Karpas-422 (cell line): ENCODE measurements around the gene GSTM1. TPM values are rescaled to one million over a fixed set of nuclear protein-coding genes. Genes with fewer than 3 reads are reported as not detected.

ENCODE experiments used
- DNase-seq: peaks from one replicate; pipeline ENCODE4 v3.0.0-alpha.2; 2015
- H2AFZ ChIP-seq: fragments of 200-600 bp; sonication (generic); 2 replicates; pipeline ENCODE4 v1.6.1; 2014; ENCODE audit warnings: antibody characterized with exemption, low read length, mixed read lengths
- H3K27ac ChIP-seq: fragments of 200-600 bp; sonication (generic); 2 replicates; pipeline ENCODE4 v1.5.1; 2014; ENCODE audit warnings: mild to moderate bottlenecking, low read length, moderate library complexity
- H3K27me3 ChIP-seq: fragments of 200-600 bp; sonication (generic); 2 replicates; pipeline ENCODE4 v1.6.1; 2014; ENCODE audit warnings: low read length, mixed read lengths
- H3K36me3 ChIP-seq: fragments of 200-600 bp; sonication (generic); 2 replicates; pipeline ENCODE4 v1.6.1; 2014; ENCODE audit warnings: low read length, mixed read lengths; ENCODE audit not compliant: insufficient read depth
- H3K4me1 ChIP-seq: fragments of 200-600 bp; sonication (generic); 2 replicates; pipeline ENCODE4 v1.6.1; 2014; ENCODE audit warnings: mild to moderate bottlenecking, low read length, mixed read lengths
- H3K4me2 ChIP-seq: fragments of 200-600 bp; sonication (generic); 2 replicates; pipeline ENCODE4 v1.6.1; 2014; ENCODE audit warnings: low read length, low read depth, mild to moderate bottlenecking; ENCODE audit not compliant: poor library complexity, severe bottlenecking
- H3K4me3 ChIP-seq: fragments of 200-600 bp; sonication (generic); 2 replicates; pipeline ENCODE4 v1.5.1; 2014; ENCODE audit warnings: mild to moderate bottlenecking, antibody characterized with exemption, low read length, mixed read lengths
- H3K79me2 ChIP-seq: fragments of 200-600 bp; sonication (generic); 2 replicates; pipeline ENCODE4 v1.6.1; 2014; ENCODE audit warnings: mild to moderate bottlenecking, low read length, mixed read lengths
- H3K9ac ChIP-seq: fragments of 200-600 bp; sonication (generic); 2 replicates; pipeline ENCODE4 v1.6.0; 2014; ENCODE audit warnings: low read length
- H3K9me2 ChIP-seq: fragments of 200-600 bp; sonication (generic), shearing (Covaris generic); replicated peaks from 2 replicates; pipeline ENCODE4 v1.6.0; 2014; ENCODE audit warnings: mild to moderate bottlenecking, low read length, moderate library complexity; ENCODE audit not compliant: insufficient read depth
- H3K9me3 ChIP-seq: fragments of 300-700, 200-600 bp; sonication (generic); 2 replicates; pipeline ENCODE4 v1.6.1; 2014; ENCODE audit warnings: low read length, mixed read lengths
- H4K20me1 ChIP-seq: fragments of 200-600 bp; sonication (generic); 2 replicates; pipeline ENCODE4 v1.6.1; 2014; ENCODE audit warnings: mild to moderate bottlenecking, antibody characterized with exemption, low read length, low read depth; ENCODE audit not compliant: insufficient read depth
- total RNA-seq: library from RNA; depleted of rRNA; stranded (reverse); fragments of >200 nt; shearing (Covaris generic); gene quantifications from 2 replicates; pipeline ENCODE4 v1.2.3, GENCODE V29; 2014; ENCODE audit warnings: low replicate concordance

The GSTM1 gene
- total RNA-seq, 1 experiment from 2014 or later = 14.4 TPM

DNA sequence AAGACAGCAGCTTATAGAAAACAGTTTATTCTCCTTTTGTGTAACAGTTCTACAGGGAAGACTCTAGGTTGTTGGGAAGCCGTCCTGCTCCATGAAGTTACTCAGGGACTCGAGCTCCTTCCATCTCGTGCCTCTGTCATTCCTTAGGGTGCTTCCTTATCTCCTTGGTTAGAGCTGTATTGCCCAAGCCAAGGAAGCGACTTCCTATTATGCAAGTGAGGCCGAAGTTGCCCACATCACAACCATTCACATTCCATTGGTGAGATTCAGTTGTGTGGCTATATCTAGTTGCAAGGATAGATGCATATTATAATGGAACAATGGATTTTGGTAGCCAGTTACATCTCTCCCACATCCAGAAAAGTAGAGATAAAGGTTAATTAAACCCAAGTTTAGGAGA is 33.4 kb downstream of the GSTM1 start:
- H2AFZ ChIP-seq = no peak overlapping the region
- no peaks in the 10 kb centered on the region for H3K9me2 ChIP-seq
- H3K4me3 ChIP-seq = no peak overlapping the region
- no peaks in the 10 kb centered on the region for H3K79me2 ChIP-seq
- H3K4me2 ChIP-seq = no peak overlapping the region
- no peaks in the 10 kb centered on the region for H3K27me3 ChIP-seq
- H3K4me1 ChIP-seq = peaks cover 18% of the 10 kb centered on the region
- no peaks in the 10 kb centered on the region for H3K9me3 ChIP-seq
- H4K20me1 ChIP-seq = no peaks in the 10 kb centered on the region
- no peaks in the 10 kb centered on the region for H3K36me3 ChIP-seq
- no peak overlapping the region for H3K9ac ChIP-seq
- no peak for DNase-seq
- H3K27ac ChIP-seq = no peak overlapping the region

DNA sequence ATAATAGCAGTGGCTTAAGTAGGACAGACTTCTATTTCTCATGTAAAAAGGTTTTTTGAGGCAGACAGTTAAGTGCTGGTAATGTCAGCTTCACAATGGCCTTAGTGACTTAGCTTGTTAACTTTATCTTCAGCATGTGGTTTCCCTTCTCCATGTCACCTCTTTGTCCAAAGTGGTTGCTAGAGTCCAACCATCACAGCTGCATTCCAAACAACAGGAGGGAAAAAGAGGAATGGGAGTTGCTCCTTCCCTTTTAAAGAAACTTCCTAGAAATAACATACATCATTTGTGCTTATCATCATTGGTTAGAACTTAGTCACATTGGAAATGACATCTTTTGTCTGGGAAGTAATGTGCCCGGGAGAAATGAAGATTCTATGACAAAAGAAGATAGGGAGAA is 34.4 kb downstream of the GSTM1 start:
- Histone ChIP-seq H3K4me2 (no peak overlapping the region), H3K79me2 (no peaks in the 10 kb centered on the region), H3K9me3 (no peaks in the 10 kb centered on the region), H3K4me1 (peaks cover 18% of the 10 kb centered on the region), H3K27ac (no peak overlapping the region), H4K20me1 (no peaks in the 10 kb centered on the region), H3K36me3 (no peaks in the 10 kb centered on the region), H2AFZ (no peak overlapping the region), H3K4me3 (no peak overlapping the region), H3K9me2 (no peaks in the 10 kb centered on the region), H3K9ac (no peak overlapping the region), H3K27me3 (no peaks in the 10 kb centered on the region)
- no peak for DNase-seq

DNA sequence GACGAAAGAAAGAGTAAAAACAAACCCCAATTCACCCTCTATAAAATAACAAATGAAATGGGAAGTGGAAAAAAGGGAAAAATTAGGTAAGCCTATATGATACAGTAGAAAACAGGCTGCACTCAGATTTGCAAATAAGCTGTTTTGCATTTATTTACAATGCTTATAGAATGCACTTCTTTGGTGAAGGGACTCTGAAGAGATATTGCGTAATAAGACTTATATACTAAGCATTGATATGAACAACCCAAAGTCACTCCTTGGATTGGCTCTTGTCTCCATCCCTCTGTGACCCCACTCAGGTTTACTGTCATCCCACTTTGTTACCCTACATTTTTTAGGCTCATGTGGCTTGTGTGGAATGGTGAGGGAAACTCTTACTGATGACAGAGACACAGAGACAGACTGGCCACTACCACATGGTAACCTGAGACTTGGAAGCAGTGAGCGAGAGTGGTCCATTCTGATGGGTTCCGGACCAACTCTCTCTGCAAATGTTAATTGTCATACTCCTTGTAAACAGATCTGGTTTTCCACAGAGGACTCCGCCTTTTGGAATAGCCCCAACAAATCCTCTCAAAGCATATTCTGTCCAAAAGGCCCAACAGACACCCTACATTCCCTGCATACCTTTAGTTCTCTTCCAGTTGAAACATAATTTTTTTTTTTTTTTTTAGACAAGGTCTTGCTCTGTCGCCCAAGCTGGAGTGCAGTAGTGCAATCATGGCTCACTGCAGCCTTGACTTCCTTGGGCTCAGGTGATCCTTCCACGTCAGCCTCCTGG is 35.5 kb downstream of the GSTM1 start:
- H2AFZ ChIP-seq = no peak overlapping the region
- no peak overlapping the region for H3K9ac ChIP-seq
- H3K4me2 ChIP-seq = no peak overlapping the region
- H3K27ac ChIP-seq = no peak overlapping the region
- H3K9me2 ChIP-seq = no peaks in the 10 kb centered on the region
- no peak overlapping the region for H3K4me3 ChIP-seq
- no peak for DNase-seq
- no peaks in the 10 kb centered on the region for H3K27me3 ChIP-seq
- no peaks in the 10 kb centered on the region for H4K20me1 ChIP-seq
- no peaks in the 10 kb centered on the region for H3K79me2 ChIP-seq
- H3K9me3 ChIP-seq = no peaks in the 10 kb centered on the region
- no peaks in the 10 kb centered on the region for H3K36me3 ChIP-seq
- peaks cover 18% of the 10 kb centered on the region for H3K4me1 ChIP-seq

DNA sequence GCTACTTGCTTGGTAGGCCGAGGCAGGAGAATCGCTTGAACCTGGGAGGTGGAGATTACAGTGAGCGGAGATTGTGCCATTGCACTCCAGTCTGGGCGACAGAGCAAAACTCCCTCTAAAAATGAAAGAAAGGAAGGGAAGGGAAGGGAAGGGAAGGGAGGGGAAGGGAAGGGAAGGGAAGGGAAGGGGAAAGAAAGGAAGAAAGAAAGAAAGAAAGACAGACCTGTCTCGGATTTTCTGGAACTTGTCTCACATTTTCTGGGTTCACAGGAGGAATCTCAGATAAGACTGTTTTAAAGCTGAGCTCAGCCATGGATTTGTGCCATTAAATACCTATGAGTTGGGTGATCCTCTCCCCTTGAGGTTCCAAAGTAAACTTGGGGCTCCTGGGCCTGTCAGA is 37.3 kb downstream of the GSTM1 start:
- Histone ChIP-seq H3K27ac (no peak overlapping the region), H3K9me2 (no peaks in the 10 kb centered on the region), H3K27me3 (no peaks in the 10 kb centered on the region), H3K4me3 (no peak overlapping the region), H3K36me3 (no peaks in the 10 kb centered on the region), H3K4me2 (no peak overlapping the region), H4K20me1 (no peaks in the 10 kb centered on the region), H3K79me2 (no peaks in the 10 kb centered on the region), H2AFZ (no peak overlapping the region), H3K9ac (no peak overlapping the region), H3K9me3 (no peaks in the 10 kb centered on the region), H3K4me1 (peaks cover 3% of the 10 kb centered on the region)
- DNase-seq = no peak

DNA sequence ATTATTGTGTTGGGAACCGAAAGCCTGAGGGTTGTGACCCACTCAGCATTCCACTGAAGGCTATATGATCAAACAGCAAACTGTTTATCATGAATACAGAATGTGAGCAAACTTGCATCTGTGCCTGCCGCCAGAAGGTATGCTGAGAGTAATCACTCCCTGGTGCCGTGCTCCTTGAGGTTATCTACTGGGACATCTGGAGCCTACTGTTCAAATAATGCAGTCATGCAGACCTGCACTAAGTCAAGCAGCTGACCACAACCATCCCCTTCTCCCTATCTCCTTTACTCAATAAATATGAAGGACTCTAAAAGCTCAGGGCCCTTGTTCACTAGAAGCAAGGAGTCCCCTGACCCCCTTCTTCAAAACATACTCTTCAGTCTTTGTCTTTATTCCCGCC is 37.9 kb downstream of the GSTM1 start:
- H3K27ac ChIP-seq = no peak overlapping the region
- H3K27me3 ChIP-seq = no peaks in the 10 kb centered on the region
- H4K20me1 ChIP-seq = no peaks in the 10 kb centered on the region
- no peak overlapping the region for H3K4me2 ChIP-seq
- no peaks in the 10 kb centered on the region for H3K9me2 ChIP-seq
- no peak for DNase-seq
- H3K9ac ChIP-seq = no peak overlapping the region
- H3K79me2 ChIP-seq = no peaks in the 10 kb centered on the region
- no peaks in the 10 kb centered on the region for H3K4me1 ChIP-seq
- no peak overlapping the region for H2AFZ ChIP-seq
- H3K4me3 ChIP-seq = no peak overlapping the region
- no peaks in the 10 kb centered on the region for H3K36me3 ChIP-seq
- no peaks in the 10 kb centered on the region for H3K9me3 ChIP-seq

DNA sequence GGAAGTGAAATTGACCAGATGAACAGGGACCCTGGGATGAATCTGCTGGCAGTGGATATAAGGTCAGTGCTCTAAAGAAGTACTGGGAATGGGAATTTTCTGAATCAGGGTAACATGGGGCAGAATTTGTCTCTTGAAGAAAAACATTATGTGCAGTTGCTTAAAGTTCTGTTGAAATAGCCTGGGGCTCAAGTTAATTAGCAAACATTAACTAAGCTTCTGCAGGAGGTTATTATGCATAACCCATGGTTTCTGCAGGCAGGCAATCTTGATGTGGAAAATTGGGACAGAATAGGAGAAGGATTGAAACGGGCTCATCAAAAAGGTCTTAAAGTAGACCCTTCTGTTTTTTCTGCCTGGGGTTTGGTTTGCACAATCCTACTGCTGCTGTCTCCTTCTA is 38.4 kb downstream of the GSTM1 start:
- H3K79me2 ChIP-seq = no peaks in the 10 kb centered on the region
- no peak overlapping the region for H3K9ac ChIP-seq
- no peaks in the 10 kb centered on the region for H3K36me3 ChIP-seq
- no peaks in the 10 kb centered on the region for H3K27me3 ChIP-seq
- no peaks in the 10 kb centered on the region for H3K4me1 ChIP-seq
- H3K27ac ChIP-seq = no peak overlapping the region
- no peaks in the 10 kb centered on the region for H4K20me1 ChIP-seq
- no peak overlapping the region for H2AFZ ChIP-seq
- H3K4me3 ChIP-seq = no peak overlapping the region
- no peaks in the 10 kb centered on the region for H3K9me3 ChIP-seq
- no peak overlapping the region for H3K4me2 ChIP-seq
- H3K9me2 ChIP-seq = no peaks in the 10 kb centered on the region
- DNase-seq = no peak

DNA sequence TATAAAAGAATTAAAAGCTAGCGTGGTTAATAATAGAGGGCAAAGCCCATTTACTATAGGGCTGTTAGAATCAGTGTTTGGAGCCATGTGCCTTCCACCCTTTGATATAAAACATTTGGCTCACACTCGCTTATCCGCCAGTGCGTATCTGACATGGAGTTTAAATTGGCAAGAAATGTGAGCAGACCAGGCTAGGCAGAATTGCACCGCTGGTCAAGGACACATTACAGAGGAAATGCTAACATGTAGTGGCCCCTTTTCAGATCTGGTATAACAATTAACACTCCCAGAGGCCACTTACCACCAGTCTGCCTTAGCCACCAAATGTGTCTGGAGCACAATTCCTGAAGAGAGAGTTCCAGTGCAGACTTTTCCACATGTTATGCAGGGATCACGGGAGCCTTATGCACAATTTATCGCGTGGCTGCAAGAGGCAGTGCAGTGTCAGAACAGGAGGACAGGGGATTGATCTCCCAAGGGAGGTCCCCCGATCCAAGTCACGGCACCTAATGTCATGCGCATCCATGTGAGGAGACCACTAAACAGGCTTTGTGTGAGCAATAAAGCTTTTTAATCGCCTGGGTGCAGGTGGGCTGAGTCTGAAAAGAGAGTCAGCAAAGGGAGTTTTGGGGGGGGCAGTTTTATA is 39.2 kb downstream of the GSTM1 start:
- Histone ChIP-seq H3K4me2 (no peak overlapping the region), H3K9ac (no peak overlapping the region), H3K79me2 (no peaks in the 10 kb centered on the region), H3K27me3 (no peaks in the 10 kb centered on the region), H3K4me3 (no peak overlapping the region), H3K9me3 (no peaks in the 10 kb centered on the region), H3K4me1 (no peaks in the 10 kb centered on the region), H3K27ac (no peak overlapping the region), H4K20me1 (no peaks in the 10 kb centered on the region), H2AFZ (no peak overlapping the region), H3K9me2 (no peaks in the 10 kb centered on the region), H3K36me3 (no peaks in the 10 kb centered on the region)
- no peak for DNase-seq

DNA sequence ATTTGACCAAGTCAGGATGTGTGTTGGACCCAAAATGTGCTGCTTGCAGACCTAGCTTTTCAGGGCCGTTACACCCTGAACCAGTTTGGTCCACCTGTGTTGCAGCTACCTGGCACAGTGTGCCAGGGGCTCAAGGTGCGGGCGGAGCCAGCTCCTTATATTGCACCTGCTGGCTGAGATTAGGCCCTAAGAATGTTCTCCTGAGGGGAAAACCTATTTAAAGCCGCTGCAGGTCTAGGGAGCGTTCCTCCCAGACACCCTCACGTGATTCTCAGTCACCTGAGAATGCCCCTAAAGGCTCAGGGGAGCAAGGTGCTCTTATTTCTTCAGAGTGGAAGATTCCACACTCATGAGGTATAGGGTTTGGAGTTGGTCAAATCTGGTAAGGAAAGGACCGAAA is 41.3 kb downstream of the GSTM1 start:
- no peak overlapping the region for H3K4me2 ChIP-seq
- H3K27ac ChIP-seq = no peak overlapping the region
- H3K79me2 ChIP-seq = no peaks in the 10 kb centered on the region
- H3K4me1 ChIP-seq = no peaks in the 10 kb centered on the region
- H3K9me2 ChIP-seq = no peaks in the 10 kb centered on the region
- no peak overlapping the region for H3K9ac ChIP-seq
- no peak overlapping the region for H3K4me3 ChIP-seq
- H3K27me3 ChIP-seq = no peaks in the 10 kb centered on the region
- no peaks in the 10 kb centered on the region for H4K20me1 ChIP-seq
- no peak overlapping the region for H2AFZ ChIP-seq
- no peaks in the 10 kb centered on the region for H3K9me3 ChIP-seq
- no peak for DNase-seq
- H3K36me3 ChIP-seq = no peaks in the 10 kb centered on the region
